Measurements from ENCODE around the gene COL17A1.

DNA sequence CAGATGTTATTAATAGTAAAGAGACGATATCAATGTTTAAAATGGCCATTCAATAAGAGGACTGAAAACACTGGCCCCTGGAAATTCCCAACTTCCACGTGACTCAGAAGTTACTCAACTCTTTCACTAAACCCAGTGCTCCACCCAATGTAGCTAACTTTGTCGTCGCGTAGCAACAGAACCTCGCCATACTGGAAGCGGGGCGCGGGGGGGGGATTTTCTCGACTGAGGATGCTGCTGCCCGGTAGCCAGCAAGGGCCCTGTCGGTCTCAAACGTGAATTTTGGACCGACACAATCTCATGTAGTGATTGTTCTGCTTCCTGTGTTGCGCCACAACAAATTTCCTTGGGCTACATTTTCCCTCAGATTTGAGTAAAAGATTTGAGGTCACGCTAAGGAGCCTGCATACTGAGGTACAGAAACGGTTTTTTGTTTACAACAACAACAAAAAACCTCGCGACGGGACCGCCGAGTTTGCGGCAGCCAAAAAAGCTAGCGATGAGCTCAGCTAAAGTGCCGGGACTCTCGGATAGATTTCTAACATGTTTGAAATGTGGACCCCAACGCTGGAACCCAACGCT is 35.3 kb upstream of the COL17A1 start:
- TF ChIP-seq, protein P1, sequence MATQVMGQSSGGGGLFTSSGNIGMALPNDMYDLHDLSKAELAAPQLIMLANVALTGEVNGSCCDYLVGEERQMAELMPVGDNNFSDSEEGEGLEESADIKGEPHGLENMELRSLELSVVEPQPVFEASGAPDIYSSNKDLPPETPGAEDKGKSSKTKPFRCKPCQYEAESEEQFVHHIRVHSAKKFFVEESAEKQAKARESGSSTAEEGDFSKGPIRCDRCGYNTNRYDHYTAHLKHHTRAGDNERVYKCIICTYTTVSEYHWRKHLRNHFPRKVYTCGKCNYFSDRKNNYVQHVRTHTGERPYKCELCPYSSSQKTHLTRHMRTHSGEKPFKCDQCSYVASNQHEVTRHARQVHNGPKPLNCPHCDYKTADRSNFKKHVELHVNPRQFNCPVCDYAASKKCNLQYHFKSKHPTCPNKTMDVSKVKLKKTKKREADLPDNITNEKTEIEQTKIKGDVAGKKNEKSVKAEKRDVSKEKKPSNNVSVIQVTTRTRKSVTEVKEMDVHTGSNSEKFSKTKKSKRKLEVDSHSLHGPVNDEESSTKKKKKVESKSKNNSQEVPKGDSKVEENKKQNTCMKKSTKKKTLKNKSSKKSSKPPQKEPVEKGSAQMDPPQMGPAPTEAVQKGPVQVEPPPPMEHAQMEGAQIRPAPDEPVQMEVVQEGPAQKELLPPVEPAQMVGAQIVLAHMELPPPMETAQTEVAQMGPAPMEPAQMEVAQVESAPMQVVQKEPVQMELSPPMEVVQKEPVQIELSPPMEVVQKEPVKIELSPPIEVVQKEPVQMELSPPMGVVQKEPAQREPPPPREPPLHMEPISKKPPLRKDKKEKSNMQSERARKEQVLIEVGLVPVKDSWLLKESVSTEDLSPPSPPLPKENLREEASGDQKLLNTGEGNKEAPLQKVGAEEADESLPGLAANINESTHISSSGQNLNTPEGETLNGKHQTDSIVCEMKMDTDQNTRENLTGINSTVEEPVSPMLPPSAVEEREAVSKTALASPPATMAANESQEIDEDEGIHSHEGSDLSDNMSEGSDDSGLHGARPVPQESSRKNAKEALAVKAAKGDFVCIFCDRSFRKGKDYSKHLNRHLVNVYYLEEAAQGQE (IDR thresholded peaks at IDR 0.05; ENCODE audit: insufficient read depth in 1 of 2, low read depth in 2 of 2, low read length in 2 of 2), result no peak
- TF ChIP-seq POLR2AphosphoS5 (IDR thresholded peaks at IDR 0.05; ENCODE audit: low read depth, low read length), result no peak
- no peak for TF ChIP-seq TAF1 (IDR thresholded peaks at IDR 0.05; ENCODE audit: borderline replicate concordance, insufficient read depth, low read length)
- peak; percentile 45; the same call in 1 of the 2 replicates for TF ChIP-seq SIN3A (IDR thresholded peaks at IDR 0.05; ENCODE audit: borderline replicate concordance, insufficient read depth, low read length)
- TF ChIP-seq FOXP2 (optimal IDR thresholded peaks at IDR 0.05; ENCODE audit: borderline replicate concordance, extremely low read depth, extremely low read length, insufficient read depth), result no peak

Measured in PFSK-1 (cell line).